GM12865 (cell line): ENCODE data around the gene OR7A10.

Source experiments
- DNase-seq: peaks from one replicate; pipeline ENCODE4 v3.0.0; 2010; ENCODE audit warnings: low read depth
- H3K4me3 ChIP-seq: 2 replicates; pipeline ENCODE4 v1.5.1; 2011; ENCODE audit warnings: mild to moderate bottlenecking, low read depth, low read length, control low read depth
- CTCF ChIP-seq: IDR thresholded peaks from 2 replicates; pipeline ENCODE4 v1.5.1; 2011; ENCODE audit warnings: low read length, control low read depth, low read depth, inconsistent platforms; ENCODE audit not compliant: insufficient read depth; ENCODE audit errors: missing control alignments

Gene OR7A10

GRCh38 chr19:14843578-14843977, 5.1 kb downstream of the OR7A10 start:
- no peak overlapping the region for H3K4me3 ChIP-seq
- TF ChIP-seq CTCF: no peak
- no peak for DNase-seq

DNA sequence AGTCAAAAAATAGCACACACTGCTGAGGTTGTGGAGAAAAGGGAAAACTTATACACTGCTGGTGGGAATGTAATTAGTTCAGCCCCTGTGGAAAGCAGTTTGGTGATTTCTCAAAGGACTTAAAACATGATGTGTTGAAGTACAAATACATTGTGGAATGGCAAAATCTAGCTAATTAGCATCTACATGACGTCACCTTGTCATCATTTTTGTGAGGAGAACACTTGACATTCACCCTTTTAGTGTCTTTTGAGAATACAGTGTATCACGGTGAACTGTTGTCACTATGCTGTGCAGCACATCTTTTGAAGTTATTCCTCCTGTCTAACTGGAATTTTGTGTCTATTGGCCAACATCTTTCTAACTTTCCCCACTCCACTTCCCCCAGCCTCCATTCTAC, 5.6 kb downstream of the OR7A10 start:
- H3K4me3 ChIP-seq: no peak overlapping the region
- no peak for TF ChIP-seq CTCF
- DNase-seq: no peak

- TF ChIP-seq CTCF: no peak
- DNase-seq: no peak
- H3K4me3 ChIP-seq: no peak overlapping the region
These were observed 8.5 kb downstream of the OR7A10 start for GRCh38 chr19:14840206-14840605.

DNA sequence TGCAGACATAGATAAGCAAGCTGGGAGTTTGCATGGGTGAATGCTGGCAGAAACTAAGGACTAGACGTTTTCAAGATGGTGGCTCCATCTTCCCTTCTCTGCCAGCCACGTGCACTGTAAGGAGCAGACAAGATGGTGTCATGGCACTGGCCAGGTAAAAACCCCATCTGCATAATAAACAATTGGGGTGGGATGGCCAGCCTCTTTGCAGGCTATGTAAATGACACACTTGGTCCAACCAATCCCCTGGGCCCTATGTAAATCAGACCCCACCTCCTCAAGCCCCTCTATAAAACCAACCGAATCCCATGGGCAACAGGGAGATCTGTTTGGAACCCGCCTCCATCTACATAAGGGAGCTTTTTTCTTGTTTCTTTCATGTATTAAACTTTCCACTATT, 11.3 kb downstream of the OR7A10 start:
- no peak for TF ChIP-seq CTCF
- DNase-seq: no peak
- no peak overlapping the region for H3K4me3 ChIP-seq

DNA sequence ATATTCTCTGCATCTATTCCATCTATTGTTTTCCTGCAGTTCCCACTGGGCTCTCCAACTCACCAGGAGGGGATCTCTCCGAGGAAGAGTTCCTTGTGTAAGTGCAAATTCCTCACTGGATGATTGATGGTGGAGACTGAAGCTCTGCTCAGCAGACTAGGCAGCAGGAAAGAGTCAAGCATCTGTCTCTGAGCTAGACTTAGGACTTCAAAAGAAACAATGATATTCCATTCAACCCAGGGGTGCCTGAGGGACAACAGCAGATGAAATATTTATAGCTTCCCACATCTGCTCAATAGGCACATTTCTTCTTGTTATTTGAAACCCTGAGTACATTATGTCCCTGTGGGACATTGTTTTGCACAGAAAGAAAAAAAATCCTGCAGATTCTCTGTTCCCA, 13.7 kb downstream of the OR7A10 start, which contains the start of the genes OR7A5 and OR7C1:
OR7A5 (minus strand) TSS at position 175 of the 400 bp plus-strand sequence. CDS start 6,944 bp downstream, outside the sequence.
OR7C1 (minus strand) TSS at position 175 of the 400 bp plus-strand sequence. CDS start 35,049 bp downstream, outside the sequence.
- no peak for TF ChIP-seq CTCF
- no peak for DNase-seq
- H3K4me3 ChIP-seq: no peak within 1 kb of the TSS

DNA sequence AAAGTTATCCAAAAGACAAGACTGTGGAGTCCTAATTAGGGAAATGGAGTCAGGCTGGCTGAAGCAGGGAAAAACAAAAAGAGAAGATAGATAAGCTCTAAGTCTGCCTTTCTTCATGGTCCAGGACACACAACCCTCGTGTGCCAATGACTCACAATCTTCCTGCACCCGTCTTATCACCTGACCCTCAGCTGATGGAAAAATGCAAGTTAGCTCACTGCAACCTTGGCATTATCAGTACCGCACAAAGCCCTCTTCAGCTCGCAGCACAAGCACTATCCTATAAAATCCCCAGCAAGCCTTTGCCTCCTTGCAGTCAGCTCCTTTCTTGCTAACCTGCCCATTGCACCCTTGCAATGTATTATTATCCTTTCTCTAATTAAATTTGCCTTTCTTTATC, 18.0 kb downstream of the OR7A10 start:
- H3K4me3 ChIP-seq: no peak overlapping the region
- TF ChIP-seq CTCF: no peak
- no peak for DNase-seq

GRCh38 chr19:14826006-14826405, 22.7 kb downstream of the OR7A10 start:
- no peak overlapping the region for H3K4me3 ChIP-seq
- TF ChIP-seq CTCF: no peak
- no peak for DNase-seq
